Glomerular visceral epithelial cell (primary cell): ENCODE measurements around the gene SBNO2.

Experiments used
- DNase-seq: peaks from one replicate; pipeline ENCODE4 v3.0.0-alpha.2; 2016; ENCODE audit errors: extremely low spot score

Gene SBNO2

GRCh38 chr19:1073063-1073955 lies 100.8 kb downstream of the SBNO2 start:
- DNase-seq: no peak

GRCh38 chr19:1072371-1073015 lies 101.6 kb downstream of the SBNO2 start:
- no peak for DNase-seq

DNA sequence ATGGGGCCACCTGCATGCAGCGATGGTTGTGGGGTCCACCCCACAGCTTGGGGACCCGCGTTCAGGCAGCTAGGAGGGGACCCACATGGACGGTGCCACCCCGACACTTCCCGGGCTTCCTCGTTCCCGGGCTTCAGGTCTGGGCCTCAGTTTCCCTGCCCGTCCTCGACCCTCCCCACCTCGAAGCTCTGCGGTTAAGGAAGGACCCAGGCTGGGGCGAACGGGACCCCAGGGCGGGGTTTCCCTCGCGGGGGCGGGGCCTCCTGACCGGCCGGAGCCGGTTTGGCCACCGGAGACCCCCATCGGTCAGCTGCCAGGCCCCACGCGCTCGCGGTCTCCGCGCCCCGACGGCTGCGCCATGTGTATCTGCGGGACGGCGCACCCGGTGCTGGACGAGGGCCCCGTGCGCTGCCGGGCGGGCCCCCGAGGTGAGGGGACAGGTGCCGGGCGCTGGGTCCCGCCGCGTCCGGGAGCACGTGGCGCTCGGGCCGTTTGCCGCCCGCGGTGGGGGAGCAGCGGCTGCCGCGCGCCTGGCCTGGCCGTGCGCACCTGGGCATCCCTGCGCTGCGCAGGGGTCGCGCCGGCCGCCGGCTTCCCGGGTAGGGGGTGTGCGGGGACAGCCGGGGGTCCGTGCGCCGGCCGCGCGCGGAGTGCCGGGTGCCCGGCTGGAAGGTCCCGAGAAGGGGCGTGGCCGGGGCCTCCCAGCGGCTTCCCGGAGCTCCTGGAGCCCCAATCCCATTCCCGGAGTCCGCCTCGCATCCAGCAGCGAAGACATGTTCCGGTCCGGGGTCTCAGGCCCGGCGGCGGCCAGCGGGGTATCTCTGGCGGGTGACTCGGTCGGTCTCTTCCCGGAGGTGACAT lies 102.9 kb downstream of the SBNO2 start:
- DNase-seq: no peak

DNA sequence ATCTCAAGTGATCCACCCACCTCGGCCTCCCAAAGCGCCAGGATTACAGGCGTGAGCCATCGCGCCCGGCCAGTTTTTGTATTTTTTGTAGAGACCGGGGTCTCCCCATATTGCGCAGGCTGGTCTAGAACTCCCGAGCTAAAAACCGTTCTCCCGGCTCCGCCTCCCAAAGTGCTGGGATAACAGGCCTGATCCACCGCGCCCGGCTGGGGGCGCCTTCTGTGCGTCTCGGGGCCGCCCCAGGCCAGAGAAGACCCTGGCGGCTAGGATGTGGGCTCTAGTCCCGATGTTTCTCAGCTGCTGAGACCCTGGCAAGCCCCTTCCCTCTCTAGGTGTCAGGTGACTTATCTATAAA lies 103.5 kb downstream of the SBNO2 start:
- no peak for DNase-seq

DNA sequence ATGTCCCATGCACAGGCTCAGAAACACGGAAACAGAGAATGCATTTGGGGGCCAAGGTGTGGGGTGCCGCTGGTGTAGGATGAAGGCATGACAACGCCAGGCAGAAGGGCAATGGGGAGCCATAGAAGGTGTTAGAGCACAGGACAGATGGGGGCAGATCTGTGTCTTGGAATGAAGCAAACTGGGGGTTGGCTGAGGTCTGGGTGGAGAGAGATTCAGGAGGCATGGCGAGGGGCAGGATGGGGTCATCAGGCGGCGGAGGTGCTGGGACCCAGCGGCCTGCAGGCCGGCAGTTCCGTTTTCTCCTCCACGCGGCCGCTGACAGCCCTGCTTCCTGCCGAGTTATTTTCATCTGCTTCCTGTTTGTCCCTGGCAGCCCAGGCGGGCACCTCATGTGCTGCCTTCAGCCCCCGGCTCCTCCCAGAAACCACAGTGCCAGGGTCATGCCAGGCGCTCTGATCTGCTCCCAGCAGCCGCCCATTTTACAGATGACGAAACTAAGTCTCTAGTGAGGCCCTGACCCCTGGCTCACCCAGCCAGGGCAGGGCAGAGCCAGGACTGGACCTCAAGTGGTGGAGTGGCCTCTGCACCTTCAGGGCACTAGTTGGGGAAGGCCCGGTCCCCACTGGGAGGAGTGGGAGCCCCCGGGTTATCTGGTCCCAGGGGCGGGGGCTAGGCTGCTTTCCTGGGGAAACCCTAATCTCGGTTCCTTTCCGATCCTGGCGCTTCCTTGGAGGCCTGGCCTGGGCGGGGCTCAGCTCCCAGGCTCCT lies 104.9 kb downstream of the SBNO2 start:
- DNase-seq: no peak

DNA sequence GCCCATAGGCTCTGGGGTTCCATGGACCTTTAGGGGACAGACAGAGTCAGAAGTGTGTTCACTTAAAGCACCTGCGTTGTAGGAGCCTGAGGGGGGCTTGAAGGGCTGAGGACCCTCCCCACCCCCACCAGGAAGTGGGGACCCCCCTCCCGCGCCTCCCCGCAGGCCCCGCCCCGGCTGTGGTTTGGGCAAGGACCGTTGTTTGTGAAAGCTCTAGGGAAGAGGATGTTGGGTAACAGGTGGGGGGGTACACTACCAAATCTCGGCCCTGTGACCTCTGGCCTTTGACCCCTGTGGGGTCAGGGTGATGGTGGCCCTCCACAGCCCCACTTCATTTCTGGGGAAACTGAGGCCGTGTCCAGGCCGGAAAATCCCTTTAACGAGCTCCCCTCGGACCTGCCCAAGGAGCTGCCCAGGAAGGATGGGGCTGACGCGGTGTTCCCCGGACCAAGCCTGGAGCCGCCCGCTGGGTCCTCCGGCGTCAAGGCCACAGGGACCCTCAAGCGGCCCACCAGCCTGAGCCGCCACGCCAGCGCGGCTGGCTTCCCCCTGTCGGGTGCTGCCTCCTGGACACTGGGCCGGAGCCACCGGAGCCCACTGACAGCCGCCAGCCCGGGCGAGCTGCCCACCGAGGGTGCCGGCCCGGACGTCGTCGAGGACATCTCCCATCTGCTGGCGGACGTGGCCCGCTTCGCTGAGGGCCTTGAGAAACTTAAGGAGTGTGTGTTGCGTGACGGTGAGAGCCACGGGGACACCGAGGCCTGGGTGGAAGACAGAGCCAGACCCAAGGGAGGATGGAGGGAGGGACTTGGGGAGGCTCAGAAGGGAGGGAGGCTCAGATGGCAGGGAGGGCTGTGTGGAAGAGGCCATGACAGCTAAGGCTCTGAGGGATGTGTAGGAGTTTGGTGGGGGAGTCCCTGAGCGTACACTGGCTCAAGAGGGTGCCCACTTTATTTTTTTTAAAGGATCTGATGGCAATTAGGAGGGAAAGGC lies 105.8 kb downstream of the SBNO2 start:
- no peak for DNase-seq

- DNase-seq: no peak
Measured at GRCh38 chr19:1067341-1067957, 106.6 kb downstream of the SBNO2 start.

- no peak for DNase-seq
Measured at GRCh38 chr19:1066748-1067340, 107.2 kb downstream of the SBNO2 start, which contains the start of gene ARHGAP45. Gene ARHGAP45, plus strand, starts transcription at chr19:1067167. Its CDS starts 239 bp downstream, at chr19:1067406.

- DNase-seq: no peak
Measured at GRCh38 chr19:1066251-1066747, 107.8 kb downstream of the SBNO2 start.

DNA sequence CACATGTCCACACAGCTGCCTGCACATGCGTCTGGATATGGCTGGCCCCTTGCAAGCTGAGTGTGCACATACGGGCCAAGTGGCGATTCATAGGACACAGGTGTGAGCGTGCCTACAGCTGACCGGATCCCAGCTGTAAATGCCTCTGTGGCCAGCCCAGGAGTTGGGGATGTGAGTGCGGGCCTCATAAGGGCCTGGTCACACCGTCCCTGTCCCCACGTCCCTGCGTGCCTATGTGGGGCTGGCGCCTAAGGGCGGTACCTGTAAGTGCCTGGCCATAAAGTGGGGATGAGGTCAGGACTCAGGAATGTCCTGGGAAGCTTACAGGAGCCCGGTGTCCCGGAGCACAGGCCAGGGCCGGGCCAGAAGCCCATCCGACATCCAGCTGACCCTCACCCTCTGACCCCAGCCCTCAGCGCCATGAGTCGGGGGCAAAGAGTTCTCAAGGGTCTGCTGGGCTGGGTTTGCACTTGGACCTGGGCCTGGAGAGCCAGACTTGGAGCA lies 108.4 kb downstream of the SBNO2 start:
- peak; percentile 45 for DNase-seq

DNA sequence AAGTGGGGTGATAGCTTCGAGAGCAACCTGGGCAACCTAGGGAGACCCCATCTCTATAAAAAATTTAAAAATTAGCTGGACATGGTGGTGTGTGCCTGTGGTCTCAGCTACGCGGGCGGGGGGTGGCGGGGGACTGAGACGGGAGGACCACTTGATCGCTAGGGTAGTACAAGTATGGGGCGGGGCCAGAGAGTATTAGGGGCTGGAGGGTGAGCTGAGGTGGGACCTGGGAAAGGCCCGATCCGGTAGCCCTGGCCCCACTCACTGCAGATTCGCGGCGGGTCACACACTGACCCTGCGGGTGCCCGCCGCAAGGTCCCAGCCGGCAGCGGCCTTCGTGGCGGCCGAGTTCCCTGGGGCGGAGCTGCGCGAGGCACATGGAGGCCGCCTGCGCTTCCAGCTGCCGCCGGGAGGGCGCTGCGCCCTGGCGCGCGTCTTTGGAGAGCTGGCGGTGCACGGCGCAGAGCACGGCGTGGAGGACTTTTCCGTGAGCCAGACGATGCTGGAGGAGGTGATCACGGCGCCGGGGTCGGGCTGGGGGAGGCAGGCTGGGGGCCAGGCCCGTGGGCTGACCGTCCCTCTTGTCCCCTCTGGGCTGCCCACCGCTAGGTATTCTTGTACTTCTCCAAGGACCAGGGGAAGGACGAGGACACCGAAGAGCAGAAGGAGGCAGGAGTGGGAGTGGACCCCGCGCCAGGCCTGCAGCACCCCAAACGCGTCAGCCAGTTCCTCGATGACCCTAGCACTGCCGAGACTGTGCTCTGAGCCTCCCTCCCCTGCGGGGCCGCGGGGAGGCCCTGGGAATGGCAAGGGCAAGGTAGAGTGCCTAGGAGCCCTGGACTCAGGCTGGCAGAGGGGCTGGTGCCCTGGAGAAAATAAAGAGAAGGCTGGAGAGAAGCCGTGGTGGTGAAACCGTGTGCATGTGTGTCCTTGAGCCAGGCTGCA lies 109.1 kb downstream of the SBNO2 start:
- peak; percentile 65 for DNase-seq

DNA sequence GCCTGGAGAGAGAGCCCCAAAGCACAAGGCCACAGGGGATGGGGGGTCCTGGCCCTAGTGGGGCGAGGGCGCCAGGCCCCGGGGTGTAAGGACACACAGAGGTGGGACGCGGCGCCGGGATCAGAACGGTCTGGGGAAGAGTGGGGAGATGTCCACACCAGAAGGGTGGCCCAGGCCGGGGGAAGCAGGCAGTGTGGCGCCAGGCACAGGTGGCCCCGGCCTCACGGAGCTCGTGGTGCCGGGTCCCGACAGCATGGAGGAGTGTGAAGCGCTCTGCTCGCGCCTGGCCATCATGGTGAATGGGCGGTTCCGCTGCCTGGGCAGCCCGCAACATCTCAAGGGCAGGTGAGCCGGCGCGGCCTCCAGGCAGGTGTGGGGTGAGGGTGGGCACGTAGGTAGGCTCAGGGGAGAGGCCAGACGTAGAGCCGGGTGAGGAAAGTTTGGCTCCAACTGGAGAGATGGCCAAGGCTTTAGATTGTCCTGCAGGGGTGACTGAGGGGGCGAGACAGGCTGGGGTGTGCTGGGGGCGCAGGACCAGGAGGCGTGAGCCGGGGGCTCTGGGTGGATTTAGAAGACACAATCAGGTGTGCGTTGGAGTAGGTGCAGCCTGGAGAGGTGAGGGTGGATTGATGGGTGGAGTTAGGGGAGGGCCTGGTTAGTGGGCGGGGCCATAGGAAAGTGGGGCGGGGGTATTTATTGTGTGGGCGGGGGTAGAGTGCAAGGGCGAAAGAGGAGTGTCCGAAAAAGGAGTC lies 110.0 kb downstream of the SBNO2 start:
- no peak for DNase-seq

- DNase-seq: no peak
Measured at GRCh38 chr19:1063030-1063908, 110.8 kb downstream of the SBNO2 start.

- DNase-seq: no peak
Measured at GRCh38 chr19:1062387-1063029, 111.6 kb downstream of the SBNO2 start.

DNA sequence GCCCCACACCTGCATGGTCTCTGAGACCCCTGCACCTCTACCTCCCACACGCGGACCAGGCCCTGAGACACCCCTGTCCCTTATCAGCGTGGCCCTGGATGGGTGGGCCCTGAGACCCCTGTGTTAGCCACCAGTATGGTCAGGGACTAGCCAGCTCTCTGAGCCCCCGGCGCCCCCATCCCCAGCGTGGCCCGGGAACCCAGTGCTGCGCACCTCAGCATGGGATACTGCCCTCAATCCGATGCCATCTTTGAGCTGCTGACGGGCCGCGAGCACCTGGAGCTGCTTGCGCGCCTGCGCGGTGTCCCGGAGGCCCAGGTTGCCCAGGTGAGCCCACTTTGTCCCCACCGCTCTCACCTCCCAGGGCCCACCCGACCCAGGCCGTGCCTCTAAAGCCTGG lies 112.1 kb downstream of the SBNO2 start:
- DNase-seq: no peak

DNA sequence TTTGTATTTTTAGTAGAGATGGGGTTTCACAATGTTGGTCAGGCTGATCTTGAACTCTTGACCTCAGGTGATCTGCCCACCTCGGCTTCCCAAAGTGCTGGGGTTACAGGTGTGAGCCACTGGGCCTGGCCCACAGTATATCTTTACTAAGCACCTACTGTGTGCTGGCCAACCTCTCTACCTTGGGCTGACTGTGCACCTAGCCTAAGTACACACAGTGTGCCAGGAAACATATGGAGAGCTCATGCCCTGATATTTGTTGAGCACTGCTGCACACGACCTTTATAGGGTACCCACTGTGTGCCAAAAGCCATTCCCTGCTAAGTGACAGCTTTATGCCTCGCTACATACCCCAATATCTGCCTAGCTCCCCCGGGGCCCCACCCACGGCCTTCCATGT lies 113.4 kb downstream of the SBNO2 start:
- no peak for DNase-seq
